Measurements from ENCODE around the gene MARCHF4.

MARCHF4 gene

DNA sequence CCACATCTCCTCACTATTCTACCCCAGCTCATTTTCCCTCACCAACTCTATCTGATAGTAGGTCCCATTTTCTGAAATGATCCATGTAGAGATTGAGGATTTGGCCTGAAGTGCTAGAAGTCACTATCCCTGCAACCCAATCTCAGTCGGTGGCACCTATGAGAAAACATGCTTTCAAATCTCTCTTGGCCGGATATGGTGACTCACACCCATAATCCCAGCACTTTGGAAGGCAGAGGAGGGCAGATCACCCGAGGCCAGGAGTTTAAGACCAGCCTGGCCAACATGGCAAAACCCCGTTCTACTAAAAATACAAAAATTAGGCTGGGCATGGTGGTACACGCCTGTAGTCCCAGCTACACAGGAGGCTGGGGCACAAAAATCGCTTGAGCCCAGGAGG, 19.1 kb upstream of the MARCHF4 start:
- Histone ChIP-seq H3K4me1 (ENCODE audit: insufficient read depth, low read length, severe bottlenecking) (no peaks in the 10 kb centered on the region), H3K4me3 (ENCODE audit: low read depth, low read length, poor library complexity, severe bottlenecking) (no peak overlapping the region), H3K9me3 (ENCODE audit: low read length) (no peaks in the 10 kb centered on the region), H3K9ac (ENCODE audit: low read length) (no peak overlapping the region), H3K27me3 (ENCODE audit: insufficient read depth, low read length) (no peaks in the 10 kb centered on the region), H3F3A (ENCODE audit: insufficient read depth, low read length) (no peaks in the 10 kb centered on the region), H4K20me1 (ENCODE audit: insufficient read depth, low read length) (no peaks in the 10 kb centered on the region), H3K36me3 (ENCODE audit: insufficient read depth, low read length) (no peaks in the 10 kb centered on the region), H3K79me2 (ENCODE audit: insufficient read depth, low read length) (no peaks in the 10 kb centered on the region), H2AFZ (ENCODE audit: low read length) (no peak overlapping the region), H3K4me2 (ENCODE audit: low read length) (no peak overlapping the region), H3K27ac (ENCODE audit: low read depth, low read length, poor library complexity, severe bottlenecking) (no peak overlapping the region), H3K9me2 (ENCODE audit: low read depth, low read length) (no peaks in the 10 kb centered on the region)
- TF ChIP-seq EZH2 (IDR thresholded peaks at IDR 0.05; ENCODE audit: borderline replicate concordance, low read length), result no peak
- no peak for TF ChIP-seq CTCF (IDR thresholded peaks at IDR 0.05; ENCODE audit: low read length)

DNA sequence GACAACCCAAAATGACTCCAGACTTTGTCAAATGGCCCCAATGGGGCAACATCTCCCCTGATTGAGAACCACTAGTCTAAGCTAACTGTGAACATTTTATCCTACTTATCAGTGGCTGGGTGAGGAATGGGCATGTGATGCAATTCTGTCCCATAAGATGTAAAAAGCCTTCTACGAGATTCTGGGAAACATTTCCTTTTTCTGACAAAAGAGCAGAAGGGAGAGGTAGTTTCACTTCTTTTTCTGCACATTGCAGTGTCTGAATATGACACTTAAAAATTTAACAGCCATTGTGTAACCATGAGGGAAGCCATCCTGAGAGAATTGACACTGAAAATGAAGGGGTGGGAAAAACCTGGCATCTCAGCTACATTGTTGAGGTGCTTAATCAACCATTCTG, 17.3 kb upstream of the MARCHF4 start:
- H3F3A ChIP-seq (ENCODE audit: insufficient read depth, low read length), result no peaks in the 10 kb centered on the region
- no peaks in the 10 kb centered on the region for H3K9me3 ChIP-seq (ENCODE audit: low read length)
- TF ChIP-seq CTCF (IDR thresholded peaks at IDR 0.05; ENCODE audit: low read length), result no peak
- no peak for TF ChIP-seq EZH2 (IDR thresholded peaks at IDR 0.05; ENCODE audit: borderline replicate concordance, low read length)
- no peaks in the 10 kb centered on the region for H3K9me2 ChIP-seq (ENCODE audit: low read depth, low read length)
- H3K36me3 ChIP-seq (ENCODE audit: insufficient read depth, low read length), result no peaks in the 10 kb centered on the region
- H3K27me3 ChIP-seq (ENCODE audit: insufficient read depth, low read length), result no peaks in the 10 kb centered on the region
- no peak overlapping the region for H2AFZ ChIP-seq (ENCODE audit: low read length)
- no peak overlapping the region for H3K4me3 ChIP-seq (ENCODE audit: low read depth, low read length, poor library complexity, severe bottlenecking)
- H3K4me2 ChIP-seq (ENCODE audit: low read length), result no peak overlapping the region
- no peak overlapping the region for H3K9ac ChIP-seq (ENCODE audit: low read length)
- no peaks in the 10 kb centered on the region for H3K79me2 ChIP-seq (ENCODE audit: insufficient read depth, low read length)
- H4K20me1 ChIP-seq (ENCODE audit: insufficient read depth, low read length), result no peaks in the 10 kb centered on the region
- H3K4me1 ChIP-seq (ENCODE audit: insufficient read depth, low read length, severe bottlenecking), result no peaks in the 10 kb centered on the region
- H3K27ac ChIP-seq (ENCODE audit: low read depth, low read length, poor library complexity, severe bottlenecking), result no peak overlapping the region

DNA sequence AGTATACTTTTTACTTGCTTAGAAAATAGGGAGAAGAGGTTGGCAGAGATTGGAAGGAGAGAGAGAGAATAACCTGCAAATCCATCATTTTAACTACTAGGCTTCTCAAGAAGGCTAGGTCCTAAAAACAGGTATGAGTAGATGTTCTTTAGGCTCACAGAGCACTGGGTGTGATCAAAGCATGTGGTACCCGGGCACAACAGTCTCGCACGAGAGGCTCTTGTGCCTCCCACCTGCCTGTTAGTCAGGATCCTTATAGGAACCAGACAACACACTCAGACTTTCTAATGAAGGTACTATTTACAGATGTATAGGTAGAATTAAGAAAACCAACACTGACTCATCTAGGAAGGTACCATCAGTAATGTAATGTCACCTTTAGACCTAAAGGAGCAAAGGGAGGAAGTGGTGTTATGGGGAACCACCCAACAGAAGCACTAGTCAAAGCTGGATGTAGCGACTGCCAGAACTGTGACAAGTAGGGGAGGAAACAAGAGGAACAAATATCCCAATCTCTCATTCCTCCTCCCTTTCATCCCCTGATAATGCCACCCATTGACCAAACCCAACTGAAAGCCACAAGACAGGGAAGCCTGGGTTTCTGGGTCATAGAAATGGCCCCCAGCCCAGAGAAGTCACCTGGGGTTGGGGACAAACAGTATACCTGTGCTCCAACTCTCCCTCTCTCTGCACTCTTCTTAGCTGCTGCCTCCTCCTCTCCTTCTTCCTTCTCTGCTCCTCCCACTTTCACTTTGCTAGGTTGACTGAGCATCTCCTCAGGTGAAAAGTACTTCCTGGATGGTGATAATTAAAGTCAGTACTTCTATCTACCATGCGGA, 16.0 kb upstream of the MARCHF4 start:
- Histone ChIP-seq H3K27ac (ENCODE audit: low read depth, low read length, poor library complexity, severe bottlenecking) (no peak overlapping the region), H3K9ac (ENCODE audit: low read length) (no peak overlapping the region), H3K27me3 (ENCODE audit: insufficient read depth, low read length) (no peaks in the 10 kb centered on the region), H3K4me1 (ENCODE audit: insufficient read depth, low read length, severe bottlenecking) (no peaks in the 10 kb centered on the region), H2AFZ (ENCODE audit: low read length) (no peak overlapping the region), H3K36me3 (ENCODE audit: insufficient read depth, low read length) (no peaks in the 10 kb centered on the region), H3K9me3 (ENCODE audit: low read length) (no peaks in the 10 kb centered on the region), H3F3A (ENCODE audit: insufficient read depth, low read length) (no peaks in the 10 kb centered on the region), H3K4me3 (ENCODE audit: low read depth, low read length, poor library complexity, severe bottlenecking) (no peak overlapping the region), H3K79me2 (ENCODE audit: insufficient read depth, low read length) (no peaks in the 10 kb centered on the region), H4K20me1 (ENCODE audit: insufficient read depth, low read length) (no peaks in the 10 kb centered on the region), H3K9me2 (ENCODE audit: low read depth, low read length) (no peaks in the 10 kb centered on the region), H3K4me2 (ENCODE audit: low read length) (no peak overlapping the region)
- TF ChIP-seq EZH2 (IDR thresholded peaks at IDR 0.05; ENCODE audit: borderline replicate concordance, low read length) (no peak), CTCF (IDR thresholded peaks at IDR 0.05; ENCODE audit: low read length) (no peak)
